Mucosa of stomach (tissue), 1 donor: ENCODE data around the gene RUVBL2.
"Not testable (repeated sequence)": the region's sequence is repeated elsewhere in the genome, so short reads cannot be mapped to it uniquely, and the experiment has no call there.

Experiments used
- H3K27me3 ChIP-seq: one replicate; pipeline ENCODE4 v1.7.0; 2013; ENCODE audit warnings: mild to moderate bottlenecking, low read length; ENCODE audit not compliant: control insufficient read depth, insufficient read depth
- H3K36me3 ChIP-seq: one replicate; pipeline ENCODE4 v1.7.0; 2013; ENCODE audit warnings: low read length; ENCODE audit not compliant: control insufficient read depth, insufficient read depth
- H3K4me1 ChIP-seq: one replicate; pipeline ENCODE4 v1.7.0; 2013; ENCODE audit warnings: mild to moderate bottlenecking, low read length; ENCODE audit not compliant: control insufficient read depth, insufficient read depth
- H3K4me3 ChIP-seq: one replicate; pipeline ENCODE4 v1.7.0; 2013; ENCODE audit warnings: low read length
- H3K9ac ChIP-seq: one replicate; pipeline ENCODE4 v1.7.0; 2013; ENCODE audit warnings: mild to moderate bottlenecking, low read length, moderate library complexity
- H3K9me3 ChIP-seq: one replicate; pipeline ENCODE4 v1.7.0; 2013; ENCODE audit warnings: mild to moderate bottlenecking, low read length, moderate library complexity; ENCODE audit not compliant: control insufficient read depth
- donor health status: Pancreatic carcinoma.

RUVBL2 gene

GRCh38 chr19:49017666-49018351 is 24.1 kb downstream of the RUVBL2 start:
- Histone ChIP-seq H3K4me3 (no peak overlapping the region), H3K9me3 (no peaks in the 10 kb centered on the region), H3K36me3 (no peaks in the 10 kb centered on the region), H3K9ac (peak overlapping the region; percentile 34), H3K4me1 (peaks cover 15% of the 10 kb centered on the region), H3K27me3 (peaks cover 31% of the 10 kb centered on the region)

- peaks cover 31% of the 10 kb centered on the region for H3K27me3 ChIP-seq
- peak overlapping the region; percentile 34 for H3K9ac ChIP-seq
- H3K36me3 ChIP-seq, H3K9me3 ChIP-seq: not testable (repeated sequence)
- H3K4me1 ChIP-seq = peaks cover 15% of the 10 kb centered on the region
- peak overlapping the region; percentile 3 for H3K4me3 ChIP-seq
Observed at GRCh38 chr19:49018388-49019241, 24.9 kb downstream of the RUVBL2 start.

GRCh38 chr19:49019242-49019932 is 25.7 kb downstream of the RUVBL2 start:
- H3K27me3 ChIP-seq = peaks cover 31% of the 10 kb centered on the region
- H3K9ac ChIP-seq = peak overlapping the region; percentile 8
- peak overlapping the region; percentile 3 for H3K4me3 ChIP-seq

GRCh38 chr19:49020342-49020741 is 26.7 kb downstream of the RUVBL2 start:
- no peak overlapping the region for H3K4me3 ChIP-seq
- no peaks in the 10 kb centered on the region for H3K9me3 ChIP-seq
- H3K27me3 ChIP-seq = peaks cover 31% of the 10 kb centered on the region
- no peak overlapping the region for H3K9ac ChIP-seq
- no peaks in the 10 kb centered on the region for H3K36me3 ChIP-seq
- H3K4me1 ChIP-seq = peaks cover 15% of the 10 kb centered on the region

More at GRCh38 chr19:49019242-49019932, 25.7 kb downstream of the RUVBL2 start:
- H3K9me3 ChIP-seq = no peaks in the 10 kb centered on the region
- H3K36me3 ChIP-seq = no peaks in the 10 kb centered on the region
- H3K4me1 ChIP-seq = peaks cover 15% of the 10 kb centered on the region

- Histone ChIP-seq H3K36me3 (no peaks in the 10 kb centered on the region), H3K4me1 (peaks cover 15% of the 10 kb centered on the region), H3K9ac (no peak overlapping the region), H3K27me3 (peaks cover 31% of the 10 kb centered on the region), H3K4me3 (no peak overlapping the region), H3K9me3 (no peaks in the 10 kb centered on the region)
Observed at GRCh38 chr19:49020931-49021895, 27.5 kb downstream of the RUVBL2 start.

GRCh38 chr19:49022116-49022515 is 28.4 kb downstream of the RUVBL2 start:
- Histone ChIP-seq H3K4me1 (peaks cover 15% of the 10 kb centered on the region), H3K9me3 (no peaks in the 10 kb centered on the region), H3K27me3 (peaks cover 31% of the 10 kb centered on the region), H3K36me3 (no peaks in the 10 kb centered on the region), H3K4me3 (no peak overlapping the region), H3K9ac (no peak overlapping the region)

- H3K9me3 ChIP-seq, H3K36me3 ChIP-seq, H3K4me3 ChIP-seq, H3K4me1 ChIP-seq, H3K9ac ChIP-seq: not testable (repeated sequence)
- H3K27me3 ChIP-seq = peaks cover 23% of the 10 kb centered on the region
Observed at GRCh38 chr19:49024233-49024632, 30.5 kb downstream of the RUVBL2 start, which contains the start of gene CGB3. Gene CGB3, minus strand, starts transcription at chr19:49024333. Its CDS starts 362 bp downstream, at chr19:49023971.

GRCh38 chr19:49025088-49025487 is 31.4 kb downstream of the RUVBL2 start:
- H3K36me3 ChIP-seq, H3K4me3 ChIP-seq, H3K9ac ChIP-seq, H3K9me3 ChIP-seq, H3K4me1 ChIP-seq: not testable (repeated sequence)
- peaks cover 17% of the 10 kb centered on the region for H3K27me3 ChIP-seq

- H3K4me1 ChIP-seq, H3K9me3 ChIP-seq, H3K36me3 ChIP-seq, H3K9ac ChIP-seq, H3K4me3 ChIP-seq: not testable (repeated sequence)
- H3K27me3 ChIP-seq = peaks cover 12% of the 10 kb centered on the region
Observed at GRCh38 chr19:49025599-49025998, 31.9 kb downstream of the RUVBL2 start.

GRCh38 chr19:49028686-49029085 is 35.0 kb downstream of the RUVBL2 start:
- not testable (repeated sequence) for H3K4me3 ChIP-seq, H3K36me3 ChIP-seq, H3K9me3 ChIP-seq, H3K9ac ChIP-seq, H3K27me3 ChIP-seq, H3K4me1 ChIP-seq

- not testable (repeated sequence) for H3K4me1 ChIP-seq, H3K4me3 ChIP-seq
Observed at GRCh38 chr19:49029749-49030148, 36.1 kb downstream of the RUVBL2 start.

More at GRCh38 chr19:49029749-49030148, 36.1 kb downstream of the RUVBL2 start:
- H3K9ac ChIP-seq, H3K27me3 ChIP-seq, H3K9me3 ChIP-seq, H3K36me3 ChIP-seq: not testable (repeated sequence)
